HG02852 (cell line): Measurements from ENCODE around the gene SPG7.
"Not testable (repeated sequence)": the region's sequence is repeated elsewhere in the genome, so short reads cannot be mapped to it uniquely, and the experiment has no call there.

Source experiments
- ATAC-seq: cut with Tn5 transposase; IDR thresholded peaks from one replicate; pipeline ENCODE4 v1.9.1; 2021; ENCODE audit warnings: mild to moderate bottlenecking, moderate library complexity; ENCODE audit not compliant: unreplicated experiment

Gene SPG7

DNA sequence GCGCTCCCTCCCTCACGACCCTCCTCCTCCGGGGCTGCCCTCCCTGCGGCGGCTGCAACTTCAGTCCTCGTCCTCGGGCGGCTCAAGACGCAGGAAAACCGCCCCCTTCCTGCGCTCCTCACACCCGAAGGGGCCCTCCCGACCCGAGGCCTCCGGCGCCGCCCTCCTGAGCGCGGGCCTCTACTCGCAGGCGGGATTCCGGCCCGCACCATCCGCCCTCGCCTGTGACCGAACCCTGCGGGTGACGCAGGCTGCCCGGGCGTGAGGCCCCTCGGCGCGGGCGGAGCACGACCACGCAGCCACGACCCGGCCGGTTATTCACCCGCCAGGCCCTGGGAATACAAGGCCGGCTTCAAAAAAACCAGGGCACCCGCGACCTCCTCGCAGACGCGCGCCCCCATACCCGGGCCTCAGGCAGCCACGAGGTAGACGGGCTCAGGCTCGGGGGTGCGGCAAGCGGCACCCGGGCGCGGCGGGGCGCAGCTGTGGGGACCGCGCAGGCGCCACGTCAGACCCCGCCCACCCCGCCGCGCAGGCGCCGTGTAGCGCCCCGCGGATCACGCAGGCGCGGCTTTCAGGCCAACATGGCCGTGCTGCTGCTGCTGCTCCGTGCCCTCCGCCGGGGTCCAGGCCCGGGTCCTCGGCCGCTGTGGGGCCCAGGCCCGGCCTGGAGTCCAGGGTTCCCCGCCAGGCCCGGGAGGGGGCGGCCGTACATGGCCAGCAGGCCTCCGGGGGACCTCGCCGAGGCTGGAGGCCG is at the start of gene SPG7:
Gene SPG7 (plus strand): TSS at position 570 of the 757 bp plus-strand sequence. CDS start 15 bp downstream, at position 585.
- peak; percentile 65 for ATAC-seq

GRCh38 chr16:89458551-89458950 is 49.7 kb upstream of the SPG7 start:
- ATAC-seq: no peak

- no peak for ATAC-seq
Measured at GRCh38 chr16:89458967-89459366, 49.2 kb upstream of the SPG7 start.

- ATAC-seq: no peak
Measured at GRCh38 chr16:89460556-89460955, 47.6 kb upstream of the SPG7 start.

GRCh38 chr16:89461890-89462289 is 46.3 kb upstream of the SPG7 start:
- not testable (repeated sequence) for ATAC-seq

DNA sequence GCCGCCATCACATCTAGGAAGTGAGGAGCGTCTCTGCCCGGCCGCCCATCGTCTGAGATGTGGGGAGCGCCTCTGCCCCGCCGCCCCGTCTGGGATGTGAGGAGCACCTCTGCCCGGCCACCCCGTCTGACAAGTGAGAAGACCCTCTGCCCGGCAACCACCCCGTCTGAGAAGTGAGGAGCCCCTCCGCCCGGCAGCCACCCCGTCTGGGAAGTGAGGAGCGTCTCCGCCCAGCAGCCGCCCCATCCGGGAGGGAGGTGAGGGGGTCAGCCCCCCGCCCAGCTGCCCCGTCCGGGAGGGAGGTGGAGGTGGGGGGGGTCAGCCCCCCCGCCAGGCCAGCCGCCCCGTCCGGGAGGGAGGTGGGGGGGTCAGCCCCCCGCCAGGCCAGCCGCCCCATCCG is 45.6 kb upstream of the SPG7 start:
- ATAC-seq: not testable (repeated sequence)

DNA sequence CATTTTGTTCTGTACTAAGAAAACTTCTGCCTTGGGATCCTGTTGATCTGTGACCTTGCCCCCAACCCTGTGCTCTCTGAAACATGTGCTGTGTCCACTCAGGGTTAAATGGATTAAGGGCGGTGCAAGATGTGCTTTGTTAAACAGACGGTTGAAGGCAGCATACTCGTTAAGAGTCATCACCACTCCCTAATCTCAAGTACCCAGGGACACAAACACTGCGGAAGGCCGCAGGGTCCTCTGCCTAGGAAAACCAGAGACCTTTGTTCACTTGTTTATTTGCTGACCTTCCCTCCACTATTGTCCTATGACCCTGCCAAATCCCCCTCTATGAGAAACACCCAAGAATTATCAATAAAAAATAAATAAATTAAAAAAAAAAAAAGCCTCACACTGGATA is 44.9 kb upstream of the SPG7 start:
- not testable (repeated sequence) for ATAC-seq

GRCh38 chr16:89466920-89467319 is 41.3 kb upstream of the SPG7 start:
- ATAC-seq: no peak

- ATAC-seq: no peak
Measured at GRCh38 chr16:89467382-89467781, 40.8 kb upstream of the SPG7 start.

DNA sequence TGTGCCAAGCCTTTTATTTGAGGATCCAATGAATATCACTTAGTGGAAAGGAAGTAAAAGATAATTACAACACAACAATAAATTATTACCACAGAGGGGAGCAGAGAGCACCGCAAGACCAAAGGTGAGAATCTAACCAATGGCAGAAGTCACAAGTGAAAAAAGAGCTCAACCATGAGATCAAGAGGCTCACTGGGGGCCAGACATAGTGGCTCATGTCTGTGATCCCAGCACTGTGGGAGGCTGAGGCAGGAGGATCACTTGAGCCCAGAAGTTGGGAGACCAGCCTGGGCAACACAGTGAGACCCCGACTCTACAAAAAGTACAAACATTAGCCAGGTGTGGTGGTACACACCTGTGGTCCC is 35.5 kb upstream of the SPG7 start:
- ATAC-seq: no peak

GRCh38 chr16:89473136-89473712 is 35.0 kb upstream of the SPG7 start:
- ATAC-seq: no peak

DNA sequence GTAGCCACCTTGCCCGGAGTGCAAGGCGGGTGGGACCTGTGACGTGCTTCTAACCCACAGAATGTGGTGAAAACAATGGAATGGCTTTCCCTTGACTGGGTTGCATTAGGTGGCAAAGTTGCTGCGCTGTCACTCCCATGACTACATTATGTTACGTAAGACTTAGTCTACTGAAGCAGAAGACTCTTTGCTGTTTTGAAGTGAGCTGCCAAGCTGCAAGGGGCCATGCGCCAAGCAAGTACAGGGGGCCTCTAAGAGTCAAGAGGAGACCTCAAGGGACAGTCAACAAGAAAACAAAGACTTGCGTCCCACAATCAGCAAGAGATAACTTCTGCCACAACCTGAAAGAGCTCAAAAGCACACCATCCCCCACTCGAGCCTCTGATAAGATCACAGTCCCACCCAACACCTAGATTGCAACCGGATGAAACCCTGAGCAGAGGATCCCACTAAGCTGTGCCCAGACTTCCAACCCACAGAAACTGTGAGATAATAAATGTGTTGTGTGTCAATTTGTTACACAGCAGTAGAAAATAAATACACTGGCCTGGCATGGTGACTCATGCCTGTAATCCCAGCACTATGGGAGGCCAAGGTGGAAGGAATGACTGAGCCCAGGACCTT is 34.3 kb upstream of the SPG7 start:
- ATAC-seq: no peak

GRCh38 chr16:89475144-89475543 is 33.1 kb upstream of the SPG7 start:
- no peak for ATAC-seq

- peak; percentile 22 for ATAC-seq
Measured at GRCh38 chr16:89476379-89476778, 31.8 kb upstream of the SPG7 start.

DNA sequence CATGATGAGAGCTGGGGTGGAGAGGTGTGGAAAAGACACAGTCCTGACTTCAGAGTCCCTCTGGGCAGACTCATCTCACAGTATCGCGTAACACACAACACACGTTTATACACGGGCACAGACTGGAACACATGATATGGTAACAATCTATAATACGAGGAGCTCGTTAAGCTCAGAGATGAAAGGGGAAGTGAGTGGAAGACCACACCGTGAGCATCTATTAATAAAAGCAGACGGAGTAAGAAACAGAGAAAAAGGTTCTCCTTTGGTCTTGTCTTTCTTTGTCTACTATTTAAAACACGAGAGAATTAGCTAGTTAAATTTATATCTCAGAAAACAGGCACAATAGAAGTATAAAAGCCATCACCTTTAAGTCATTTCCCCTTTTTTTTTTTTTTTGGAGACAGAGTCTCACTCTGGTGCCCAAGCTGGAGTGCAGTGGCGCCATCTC is 31.4 kb upstream of the SPG7 start:
- ATAC-seq: peak; percentile 61

GRCh38 chr16:89478576-89479221 is 29.5 kb upstream of the SPG7 start:
- ATAC-seq: no peak

DNA sequence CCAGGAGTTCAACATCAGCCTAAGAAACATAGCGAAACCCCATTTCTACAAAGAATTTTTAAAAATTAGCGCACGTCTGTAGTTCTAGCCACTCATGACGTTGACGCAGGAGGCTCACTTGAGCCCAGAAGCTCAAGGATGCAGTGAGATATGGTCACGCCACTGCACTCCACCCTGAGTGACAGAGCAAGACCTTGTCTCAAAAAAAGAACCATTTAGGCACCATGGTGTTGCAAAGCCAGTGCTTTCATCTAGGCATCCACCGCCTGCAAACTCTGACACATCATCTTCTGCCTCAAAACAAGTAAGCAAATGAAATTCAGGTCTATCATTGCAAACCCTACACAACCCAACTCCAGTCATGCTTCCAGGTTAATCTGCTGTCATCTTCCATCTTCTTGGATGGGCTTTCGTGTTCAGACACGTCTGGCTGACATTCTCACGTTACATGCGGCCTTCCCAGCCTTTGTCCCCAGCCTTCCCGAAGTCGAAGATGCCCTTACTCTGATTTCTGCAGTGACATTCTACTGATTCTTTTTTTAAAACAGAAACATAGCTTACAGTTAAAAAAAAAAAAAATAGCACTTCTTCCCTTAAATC is 26.7 kb upstream of the SPG7 start:
- ATAC-seq: no peak

- ATAC-seq: no peak
Measured at GRCh38 chr16:89482150-89482816, 25.9 kb upstream of the SPG7 start.

DNA sequence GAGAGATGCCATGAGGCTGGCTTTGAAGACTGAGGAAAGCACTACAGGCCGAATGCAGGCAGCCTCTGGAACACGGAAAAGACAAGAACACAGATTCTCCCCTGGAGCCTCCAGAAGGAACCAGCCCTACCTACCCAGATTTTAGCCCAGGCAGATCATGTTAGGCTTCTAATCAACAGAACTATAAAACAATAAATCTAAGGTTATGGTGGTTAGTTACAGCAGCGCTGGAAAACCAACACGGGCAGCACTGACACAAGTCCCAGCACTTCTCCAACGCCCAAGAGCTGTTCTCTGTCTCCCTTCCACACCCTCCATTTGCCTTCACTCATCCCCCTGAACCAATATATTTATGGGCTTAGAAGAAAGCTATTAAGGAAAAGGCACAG is 25.4 kb upstream of the SPG7 start:
- no peak for ATAC-seq

- ATAC-seq: no peak
Measured at GRCh38 chr16:89484041-89484501, 24.1 kb upstream of the SPG7 start.
